OCI-LY3 (cell line): ENCODE measurements around the gene NRP2.

Experiments
- CTCF ChIP-seq: fragments of 200-600, 300-600 bp; sonication (generic); IDR thresholded peaks from 2 replicates; pipeline ENCODE4 v1.5.1; 2014; ENCODE audit warnings: antibody characterized with exemption, low read length, low read depth
- EZH2phosphoT487 ChIP-seq: fragments of 200-600 bp; shearing (Covaris generic); IDR thresholded peaks from 2 replicates; pipeline ENCODE4 v1.6.1; 2018; ENCODE audit warnings: antibody characterized with exemption, mixed run types, low read depth

GRCh38 chr2:205683502-205684367, 1.4 kb downstream of the NRP2 start:
- TF ChIP-seq CTCF = no peak
- no peak for TF ChIP-seq EZH2phosphoT487
